Muscle layer of duodenum (tissue), 2 donors: ENCODE data around the gene OR2L5.

Experiments used
- H3K27ac ChIP-seq: one replicate; pipeline ENCODE4 v1.7.0; 2013; ENCODE audit warnings: mild to moderate bottlenecking, low read length
- H3K27me3 ChIP-seq: one replicate; pipeline ENCODE4 v1.7.0; 2013; ENCODE audit warnings: low read depth, mild to moderate bottlenecking, control low read depth, low read length
- H3K36me3 ChIP-seq, 2 donors: one replicate each; pipeline ENCODE4 v1.7.0; 2013; ENCODE audit warnings: low read length in 2 of 2, control low read depth in 1 of 2, mild to moderate bottlenecking in 1 of 2; ENCODE audit not compliant: insufficient read depth in 2 of 2, control insufficient read depth in 1 of 2
- H3K4me1 ChIP-seq, 2 donors: one replicate each; pipeline ENCODE4 v1.7.0; 2013; ENCODE audit warnings: low read length in 2 of 2, mild to moderate bottlenecking in 2 of 2, control low read depth in 1 of 2, moderate library complexity in 1 of 2; ENCODE audit not compliant: insufficient read depth in 2 of 2, control insufficient read depth in 1 of 2
- H3K4me3 ChIP-seq, 2 donors: one replicate each; pipeline ENCODE4 v1.7.0; 2013; ENCODE audit warnings: low read length in 2 of 2, low read depth in 1 of 2, mild to moderate bottlenecking in 1 of 2
- H3K9me3 ChIP-seq, 2 donors: one replicate each; pipeline ENCODE4 v1.7.0; 2013; ENCODE audit warnings: low read length in 2 of 2, control low read depth in 1 of 2, mild to moderate bottlenecking in 1 of 2; ENCODE audit not compliant: control insufficient read depth in 1 of 2
- donor health status: healthy.

Gene OR2L5

GRCh38 chr1:248046536-248046935, 33.1 kb downstream of the OR2L5 start, which contains the start of gene OR2L3:
Gene OR2L3, plus strand, starts transcription at chr1:248046836. Its CDS starts 13,846 bp downstream, at chr1:248060682.
- Histone ChIP-seq H3K27me3 (no peaks in the 10 kb centered on the region), H3K27ac (no peak within 1 kb of the TSS), H3K4me3 (no peak within 1 kb of the TSS), H3K9me3 (no peaks in the 10 kb centered on the region), H3K36me3 (no peaks in the 10 kb centered on the region), H3K4me1 (no peaks in the 10 kb centered on the region)

DNA sequence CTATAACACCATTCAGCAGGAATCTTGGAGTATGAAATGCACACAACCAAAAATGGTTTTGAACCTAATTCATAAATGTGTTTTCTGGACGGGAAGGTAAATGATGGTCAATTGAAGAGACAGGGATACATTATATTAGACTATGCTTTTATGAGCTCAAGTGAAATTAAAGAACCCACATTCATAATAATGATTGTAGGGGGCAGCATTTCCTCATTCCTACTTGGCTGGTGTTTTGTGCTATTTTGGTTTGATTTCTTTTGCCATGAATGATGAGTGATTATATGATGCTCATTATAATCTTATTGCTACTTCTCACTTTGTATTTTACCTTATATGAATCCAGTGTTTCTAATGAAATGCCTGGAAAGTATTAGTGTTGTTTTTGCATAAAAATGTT, 33.5 kb downstream of the OR2L5 start:
- H3K27me3 ChIP-seq, result no peaks in the 10 kb centered on the region
- no peak overlapping the region for H3K27ac ChIP-seq
- H3K4me3 ChIP-seq, result no peak overlapping the region
- no peaks in the 10 kb centered on the region for H3K4me1 ChIP-seq
- H3K36me3 ChIP-seq, result no peaks in the 10 kb centered on the region
- no peaks in the 10 kb centered on the region for H3K9me3 ChIP-seq

DNA sequence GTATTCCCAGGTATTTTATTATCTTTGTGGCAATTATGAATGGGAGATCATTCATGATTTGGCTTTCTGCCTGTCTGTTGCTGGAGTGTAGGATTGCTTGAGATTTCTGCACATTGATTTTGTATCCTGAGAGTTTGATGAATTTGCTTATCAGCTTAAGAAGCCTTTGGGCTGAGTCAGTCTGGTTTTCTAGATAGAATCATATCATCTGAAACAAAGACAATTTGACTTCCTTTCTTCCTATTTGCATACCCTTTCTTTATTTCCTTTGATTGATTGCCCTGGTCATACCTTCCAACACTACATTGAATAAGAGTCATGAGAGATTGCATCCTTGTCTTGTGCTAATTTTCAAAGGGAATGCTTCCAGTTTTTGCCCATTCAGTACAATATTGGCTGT, 41.2 kb downstream of the OR2L5 start:
- H3K36me3 ChIP-seq, result no peaks in the 10 kb centered on the region
- H3K9me3 ChIP-seq, result no peaks in the 10 kb centered on the region
- H3K27ac ChIP-seq, result no peak overlapping the region
- H3K4me3 ChIP-seq, result no peak overlapping the region
- no peaks in the 10 kb centered on the region for H3K27me3 ChIP-seq
- no peaks in the 10 kb centered on the region for H3K4me1 ChIP-seq

GRCh38 chr1:248055261-248055660, 41.8 kb downstream of the OR2L5 start:
- H3K36me3 ChIP-seq, result no peaks in the 10 kb centered on the region
- no peak overlapping the region for H3K4me3 ChIP-seq
- H3K9me3 ChIP-seq, result no peaks in the 10 kb centered on the region
- no peaks in the 10 kb centered on the region for H3K27me3 ChIP-seq
- no peak overlapping the region for H3K27ac ChIP-seq
- H3K4me1 ChIP-seq, result no peaks in the 10 kb centered on the region

DNA sequence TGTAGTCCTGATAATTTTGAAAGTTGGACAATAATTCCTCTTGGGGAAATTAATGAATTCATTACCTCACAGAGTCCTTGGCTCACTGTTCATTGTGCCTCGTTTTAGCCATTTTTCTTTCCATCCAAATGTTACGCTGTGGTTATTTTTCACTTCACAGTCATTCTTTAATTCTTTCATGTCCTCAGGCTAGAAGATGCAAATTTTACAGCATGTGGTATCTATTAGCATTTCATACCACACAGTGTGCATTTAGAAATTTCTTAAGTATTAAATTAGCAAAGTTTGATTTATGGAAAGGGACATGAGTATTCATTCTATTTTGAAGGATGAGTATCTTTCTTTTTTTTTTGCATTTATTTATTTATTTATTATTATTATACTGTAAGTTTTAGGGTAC, 51.6 kb downstream of the OR2L5 start:
- H3K36me3 ChIP-seq, result no peaks in the 10 kb centered on the region
- no peaks in the 10 kb centered on the region for H3K27me3 ChIP-seq
- peaks cover 0 to 3% of the 10 kb centered on the region in 2 donors for H3K9me3 ChIP-seq
- no peak overlapping the region for H3K27ac ChIP-seq
- no peak overlapping the region for H3K4me3 ChIP-seq
- H3K4me1 ChIP-seq, result no peaks in the 10 kb centered on the region

DNA sequence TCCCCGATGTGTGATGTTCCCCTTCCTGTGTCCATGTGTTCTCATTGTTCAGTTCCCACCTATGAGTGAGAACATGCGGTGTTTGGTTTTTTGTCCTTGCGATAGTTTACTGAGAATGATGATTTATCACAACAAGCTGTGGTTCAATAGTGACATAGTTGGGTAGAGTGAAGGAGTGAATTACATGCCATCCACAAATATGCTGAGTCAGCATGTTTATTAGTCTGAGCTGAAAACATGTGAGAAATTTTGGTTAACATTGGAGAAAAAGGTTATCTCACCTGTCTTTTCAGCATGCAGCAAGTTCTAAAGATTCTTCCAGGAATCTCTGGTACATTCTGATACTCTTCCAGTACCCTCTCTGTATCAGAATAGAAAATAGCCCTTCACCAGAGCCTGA, 52.1 kb downstream of the OR2L5 start:
- Histone ChIP-seq H3K4me1 (no peaks in the 10 kb centered on the region), H3K27ac (no peak overlapping the region), H3K9me3 (peaks cover 0 to 3% of the 10 kb centered on the region in 2 donors), H3K4me3 (no peak overlapping the region), H3K36me3 (no peaks in the 10 kb centered on the region), H3K27me3 (no peaks in the 10 kb centered on the region)
